ENCODE measurements around the gene SLC25A29.

DNA sequence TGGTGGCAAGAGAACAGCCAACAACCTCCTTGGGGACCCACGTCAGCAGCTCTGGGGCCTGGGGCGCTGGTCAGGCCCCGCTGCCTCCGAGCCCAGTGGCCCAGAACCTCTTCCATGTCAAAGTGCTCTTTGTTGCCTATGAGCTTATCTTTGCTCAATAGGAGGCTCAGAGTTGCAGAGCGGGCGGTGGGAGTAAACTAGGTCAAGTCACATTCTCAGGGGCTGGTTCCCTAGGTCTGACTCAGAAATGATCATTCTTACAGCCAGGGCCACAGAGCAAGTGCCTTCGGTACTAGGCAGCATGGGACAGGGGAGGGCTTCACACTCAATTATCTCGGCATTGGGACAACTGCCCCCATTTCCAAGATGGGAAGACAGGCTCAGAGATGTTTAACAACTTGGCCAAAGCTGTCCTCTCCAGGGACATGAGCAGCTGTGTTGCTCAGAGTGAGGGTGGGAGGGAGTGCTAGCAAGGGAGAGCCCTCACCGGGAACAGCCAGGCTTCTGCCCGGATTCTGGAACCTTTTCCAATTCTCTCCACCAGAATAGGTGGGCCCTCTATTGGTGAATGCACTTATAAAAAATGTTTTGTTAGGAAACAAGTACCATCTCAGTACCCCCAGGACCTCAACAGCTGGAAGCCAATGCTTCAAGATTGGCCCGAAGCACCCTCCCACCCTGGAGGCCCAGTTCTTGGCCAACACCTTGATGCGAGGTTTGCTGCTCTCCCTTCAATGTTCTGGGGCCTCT lies 11.9 kb downstream of the SLC25A29 start:
- TF ChIP-seq GATA2 (IDR thresholded peaks at IDR 0.05; ENCODE audit: low read depth, low read length) (no peak), GATA3 (IDR thresholded peaks at IDR 0.05; ENCODE audit: low read depth, low read length) (no peak)
